Peyer's patch (tissue), 4 donors: ENCODE data around the gene CERS6.

ENCODE experiments used
- CTCF ChIP-seq, 6 experiments: fragments of 450-650 bp in 4 of 6; fragments of 200-600 bp in 2 of 6; sonication (generic) in 1 of 6; IDR thresholded peaks; one replicate each; pipeline ENCODE4 v1.5.1; 2017 to 2019; ENCODE audit warnings: antibody characterized with exemption in 6 of 6, mild to moderate bottlenecking in 3 of 6, moderate library complexity in 1 of 6
- POLR2A ChIP-seq, 2 donors: fragments of 450-650 bp; IDR thresholded peaks; one replicate each; pipeline ENCODE4 v1.5.1; 2017; ENCODE audit warnings: antibody characterized with exemption in 2 of 2, mild to moderate bottlenecking in 2 of 2, moderate library complexity in 2 of 2

GRCh38 chr2:168624028-168624427 lies 168.0 kb downstream of the CERS6 start:
- no peak for TF ChIP-seq CTCF (IDR thresholded peaks at IDR 0.05)
- no peak for TF ChIP-seq POLR2A (IDR thresholded peaks at IDR 0.05)
